Jurkat, Clone E6-1 (cell line): ENCODE measurements around the gene TUBGCP2.
"Not testable (repeated sequence)": the region's sequence is repeated elsewhere in the genome, so short reads cannot be mapped to it uniquely, and the experiment has no call there.

Experiments used
- DNase-seq: peaks from one replicate; pipeline ENCODE4 v3.0.0-alpha.2; 2011; ENCODE audit warnings: low read depth, low spot score
- H3K4me3 ChIP-seq: 2 replicates; pipeline ENCODE4 v1.5.1; 2011; ENCODE audit warnings: mild to moderate bottlenecking, low read length, control low read depth, moderate library complexity

Gene TUBGCP2

DNA sequence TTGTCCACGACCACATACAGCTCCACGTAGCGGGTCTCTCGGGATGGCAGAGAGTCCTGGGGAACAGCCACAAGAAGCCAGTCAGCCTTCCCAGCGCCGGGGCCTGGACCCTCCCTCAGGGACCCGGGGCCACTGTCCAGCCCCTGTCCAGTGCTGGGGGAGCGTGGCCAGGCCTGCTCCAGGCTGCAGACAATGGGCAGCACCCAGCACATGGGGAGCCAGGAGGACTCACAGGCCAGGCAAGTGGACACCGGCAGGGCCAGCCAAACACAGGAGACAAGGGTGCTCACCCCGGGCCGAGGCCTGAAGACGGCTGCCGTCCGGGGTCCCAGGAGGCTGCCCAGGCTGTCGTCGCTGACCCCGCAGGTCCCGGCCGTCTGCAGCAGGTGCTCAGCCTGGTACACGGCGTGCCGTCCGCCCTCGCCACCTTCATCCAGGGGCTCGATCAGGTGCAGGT, 35.7 kb downstream of the TUBGCP2 start:
- no peak overlapping the region for H3K4me3 ChIP-seq
- DNase-seq = no peak

DNA sequence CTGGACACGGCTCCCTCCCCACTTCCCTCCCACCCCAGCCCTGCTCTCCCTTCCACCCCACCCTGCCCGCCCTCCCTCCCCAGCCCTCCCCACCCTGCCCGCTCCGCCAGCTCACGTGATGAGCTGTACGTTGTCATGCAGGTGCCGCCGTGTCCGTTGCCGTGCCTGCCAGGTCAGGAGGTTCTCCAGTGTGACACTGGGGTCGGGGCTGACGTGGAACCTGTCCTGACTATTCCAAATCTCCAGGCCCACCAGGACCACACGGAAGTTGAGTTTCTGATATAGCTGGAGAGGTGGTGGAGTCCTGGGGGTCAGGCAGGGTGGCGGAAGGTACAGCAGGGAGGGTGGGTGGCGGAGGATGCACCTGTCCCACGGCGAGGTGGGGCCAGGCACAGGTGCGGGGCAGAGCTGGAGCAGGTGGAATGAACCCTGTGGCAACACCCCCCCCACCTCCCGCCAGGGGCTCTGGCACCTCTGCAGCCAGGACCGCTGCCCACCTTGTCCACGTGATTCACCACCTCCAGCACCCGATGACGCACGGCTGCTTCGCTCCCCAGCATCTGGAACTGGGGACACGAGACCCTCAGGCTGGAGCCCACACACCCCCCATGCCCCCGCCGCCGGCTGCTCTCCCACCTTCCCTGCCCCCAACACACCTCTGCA, 36.2 kb downstream of the TUBGCP2 start:
- H3K4me3 ChIP-seq = no peak overlapping the region
- no peak for DNase-seq

GRCh38 chr10:133271521-133272300, 37.0 kb downstream of the TUBGCP2 start:
- no peak for DNase-seq
- no peak overlapping the region for H3K4me3 ChIP-seq

- DNase-seq = no peak
- H3K4me3 ChIP-seq = no peak overlapping the region
Measured at GRCh38 chr10:133270773-133271297, 37.8 kb downstream of the TUBGCP2 start.

DNA sequence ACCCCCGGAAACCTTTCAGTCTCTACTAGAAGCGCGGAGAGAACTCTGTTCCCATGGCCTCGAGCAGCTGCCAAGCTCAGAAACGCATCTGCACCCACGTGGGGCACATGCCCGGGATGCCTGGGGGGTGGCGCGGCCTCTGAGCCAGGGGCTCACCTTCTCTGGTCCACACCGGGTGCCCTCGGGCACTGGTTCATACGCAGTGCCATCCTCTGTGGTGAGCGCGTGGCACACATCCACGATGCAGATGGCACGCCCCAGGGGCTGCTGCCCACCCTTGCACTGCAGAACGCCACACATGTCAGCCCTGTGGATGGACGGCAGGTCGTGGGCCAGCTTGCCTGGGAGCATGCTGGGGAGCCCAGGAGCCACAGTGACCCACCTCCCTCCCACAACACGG, 38.5 kb downstream of the TUBGCP2 start:
- DNase-seq = no peak
- H3K4me3 ChIP-seq = no peak overlapping the region

DNA sequence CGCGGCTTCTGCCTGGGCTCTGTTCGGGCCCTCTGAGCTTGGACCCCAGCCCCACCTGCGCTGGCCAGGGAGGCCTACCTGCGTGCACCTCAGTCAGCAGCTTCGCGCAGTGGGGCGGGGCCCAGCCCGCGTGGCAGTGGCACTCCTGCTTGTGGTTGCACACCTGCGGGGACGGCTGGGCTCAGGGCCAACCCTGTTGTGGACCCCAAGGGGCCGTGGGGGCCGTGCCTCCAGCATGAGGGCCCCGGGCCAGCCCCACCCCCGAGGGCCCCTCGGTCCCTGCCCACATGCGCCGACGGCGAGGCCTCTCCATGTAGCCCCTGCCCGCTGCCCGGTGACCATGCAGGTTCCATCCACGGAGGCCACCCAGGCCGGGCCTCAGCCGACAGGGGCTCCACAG, 39.3 kb downstream of the TUBGCP2 start:
- no peak for DNase-seq
- H3K4me3 ChIP-seq = no peak overlapping the region

DNA sequence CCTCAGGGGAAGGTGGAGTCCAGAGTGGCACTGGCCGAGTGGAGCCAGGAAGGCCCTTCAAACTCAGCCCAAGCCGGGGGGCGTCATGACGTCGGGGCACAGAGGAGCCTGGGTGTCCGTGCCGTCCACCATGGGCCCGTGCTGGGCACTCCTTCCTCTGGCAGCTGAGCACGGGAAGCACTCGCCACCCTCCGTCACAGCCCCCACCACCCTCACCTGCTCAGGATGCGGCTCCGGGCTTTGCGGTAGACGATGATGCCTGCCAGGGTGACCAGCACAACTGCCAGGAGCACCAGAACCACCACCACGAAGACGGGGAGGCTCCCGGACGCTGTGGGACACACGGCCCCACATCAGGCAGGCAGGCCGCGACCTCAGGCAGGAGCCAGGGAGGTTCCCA, 40.1 kb downstream of the TUBGCP2 start:
- H3K4me3 ChIP-seq = no peak overlapping the region
- no peak for DNase-seq

GRCh38 chr10:133267829-133268228, 40.8 kb downstream of the TUBGCP2 start:
- H3K4me3 ChIP-seq = no peak overlapping the region
- no peak for DNase-seq

GRCh38 chr10:133267293-133267692, 41.4 kb downstream of the TUBGCP2 start:
- DNase-seq = no peak
- no peak overlapping the region for H3K4me3 ChIP-seq

DNA sequence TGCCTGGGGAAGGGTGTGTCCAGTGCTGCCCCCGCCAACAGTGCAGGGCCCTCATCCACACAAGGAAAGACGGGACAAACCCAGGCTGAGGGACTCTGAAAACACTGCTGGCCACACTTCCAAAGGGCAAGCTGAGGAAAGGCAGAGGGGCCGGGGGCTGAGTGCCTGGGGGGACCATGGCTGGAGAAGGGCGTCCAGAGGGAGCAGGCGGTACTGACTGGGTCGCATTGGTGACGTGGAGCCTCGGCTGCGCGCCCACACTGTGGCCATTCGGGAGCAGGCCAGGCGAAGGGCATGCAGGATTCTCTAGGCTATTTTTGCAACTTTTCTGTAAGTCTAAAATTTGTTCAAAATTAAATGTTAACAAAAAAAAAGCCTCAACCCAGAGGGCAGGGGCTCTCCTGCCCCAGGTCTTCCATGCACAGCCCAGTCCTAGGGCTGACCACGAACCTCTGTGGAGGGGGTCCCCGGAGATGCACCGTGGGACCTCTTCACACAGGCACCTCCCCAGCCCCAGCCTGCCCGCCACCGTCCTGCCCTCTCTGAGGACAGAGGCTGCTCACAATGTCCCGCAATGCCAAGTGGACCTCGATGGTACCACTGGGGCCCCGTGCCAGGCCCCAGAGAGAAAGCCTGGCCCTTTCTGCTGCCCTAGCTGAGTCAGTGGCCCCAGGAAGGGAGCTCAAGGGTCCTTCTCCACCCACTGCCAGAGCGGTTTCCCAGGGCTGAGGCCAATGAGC, 42.4 kb downstream of the TUBGCP2 start:
- DNase-seq = no peak
- H3K4me3 ChIP-seq = no peak overlapping the region

GRCh38 chr10:133265052-133265451, 43.6 kb downstream of the TUBGCP2 start:
- not testable (repeated sequence) for DNase-seq, H3K4me3 ChIP-seq

GRCh38 chr10:133264461-133264860, 44.2 kb downstream of the TUBGCP2 start:
- no peak for DNase-seq
- H3K4me3 ChIP-seq = no peak overlapping the region

- no peak for DNase-seq
- H3K4me3 ChIP-seq = no peak overlapping the region
Measured at GRCh38 chr10:133263674-133264073, 45.0 kb downstream of the TUBGCP2 start.

- DNase-seq = no peak
- no peak overlapping the region for H3K4me3 ChIP-seq
Measured at GRCh38 chr10:133262696-133263095, 46.0 kb downstream of the TUBGCP2 start.

DNA sequence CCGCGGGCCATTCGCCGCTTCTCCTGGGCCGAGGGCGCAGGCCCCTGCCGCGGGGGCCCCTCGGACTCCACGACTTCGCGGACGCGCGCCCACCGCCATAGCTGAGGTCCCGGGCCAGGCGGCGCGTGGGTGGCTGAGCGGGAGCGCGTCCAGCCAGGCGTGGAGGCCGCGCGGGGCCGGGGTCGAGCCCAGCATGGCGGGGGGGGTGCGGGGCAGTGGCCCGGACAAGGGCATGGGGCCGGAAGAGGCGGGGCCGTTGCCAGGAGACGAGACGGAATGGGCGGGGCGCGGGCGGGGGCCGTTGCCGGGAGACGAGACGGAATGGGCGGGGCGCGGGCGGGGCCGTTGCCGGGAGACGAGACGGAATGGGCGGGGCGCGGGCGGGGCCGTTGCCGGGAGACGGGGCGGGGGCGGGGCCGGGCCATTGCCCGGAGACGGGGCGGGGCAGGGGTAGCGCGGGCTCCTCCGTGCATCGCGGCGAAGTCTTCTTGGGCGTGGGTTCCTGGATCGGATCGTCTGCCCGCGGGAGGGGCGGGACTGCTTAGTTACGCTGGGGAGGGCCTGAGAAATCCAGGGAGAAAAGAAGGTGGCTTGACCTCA, 46.8 kb downstream of the TUBGCP2 start:
- H3K4me3 ChIP-seq = peak overlapping the region; percentile 59
- no peak for DNase-seq

DNA sequence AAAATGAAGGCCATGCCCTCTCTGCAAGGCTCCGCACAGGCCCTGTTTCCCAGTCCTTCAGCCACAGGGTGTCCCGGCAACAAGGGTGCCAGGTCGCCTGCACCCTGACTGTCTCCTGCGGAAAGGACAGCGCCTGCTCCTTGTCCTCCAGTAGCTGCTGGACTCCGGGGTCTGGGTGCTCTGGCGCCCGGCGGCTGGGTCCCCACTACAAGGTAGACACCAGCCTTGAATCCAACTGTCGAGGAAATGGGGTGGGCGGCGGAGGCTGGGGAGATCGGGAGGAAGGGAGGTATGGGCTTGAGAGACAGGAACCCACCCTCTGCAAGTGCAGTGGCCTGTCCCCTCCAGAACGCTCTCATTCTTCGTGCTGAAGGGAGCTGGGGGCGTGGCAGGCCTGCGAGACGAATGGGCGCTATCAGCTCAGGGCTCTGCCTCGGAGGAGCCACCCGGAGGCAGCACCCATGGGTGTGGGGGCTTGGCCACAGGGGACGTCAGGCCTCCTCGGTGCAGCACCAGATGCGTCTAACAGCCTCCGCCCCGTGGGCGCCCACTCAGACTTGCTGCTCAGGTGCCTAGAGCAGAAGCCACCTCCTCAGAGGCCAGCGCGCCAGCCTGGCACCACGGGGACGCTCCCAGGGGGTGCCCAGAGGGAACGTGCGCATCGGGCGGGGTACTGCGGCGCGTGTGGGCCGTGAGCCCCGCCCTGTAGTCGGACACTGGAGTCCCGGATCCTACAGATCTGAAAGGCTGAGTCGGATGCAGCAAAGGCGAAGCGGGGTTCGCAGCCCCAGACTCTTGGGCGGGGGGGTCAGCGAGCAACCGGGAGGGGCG, 47.6 kb downstream of the TUBGCP2 start:
- peak; percentile 31 for DNase-seq
- peak overlapping the region; percentile 59 for H3K4me3 ChIP-seq

DNA sequence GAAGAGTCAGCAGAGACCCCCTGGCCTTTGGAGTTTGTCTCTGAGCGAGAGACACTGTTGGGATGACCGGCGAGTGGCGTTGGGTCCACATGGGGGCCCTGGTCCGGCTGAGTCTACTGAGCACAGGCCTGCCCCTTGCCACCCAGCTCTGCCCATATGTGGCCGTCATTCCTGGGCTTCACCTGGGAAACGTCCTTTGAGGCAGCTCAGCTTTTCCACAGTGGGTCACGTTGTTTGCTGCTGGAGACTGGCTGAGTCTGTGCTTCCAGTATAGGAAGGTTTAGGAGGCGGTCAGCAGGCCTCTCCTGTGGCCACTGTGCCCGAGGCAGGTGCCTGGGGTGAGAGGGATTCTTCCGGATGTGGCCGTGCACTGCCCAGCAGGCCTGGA, 49.1 kb downstream of the TUBGCP2 start:
- no peak overlapping the region for H3K4me3 ChIP-seq
- no peak for DNase-seq

- no peak overlapping the region; the same call in 1 of the 2 replicates for H3K4me3 ChIP-seq
- DNase-seq = peak; percentile 93
Measured at GRCh38 chr10:133258818-133259601, 49.7 kb downstream of the TUBGCP2 start.
